ENCODE results near the gene PTPRD. TPM values are rescaled to one million over a fixed set of nuclear protein-coding genes. Genes with fewer than 3 reads are reported as not detected.

PTPRD gene
- total and polyA plus RNA-seq, 9 of the 15 experiments (the other 6 are each of a cell fraction or from before 2014, with no cell fraction given), result 0.11 TPM; not detected in 8

GRCh38 chr9:10538073-10538472, 74.7 kb downstream of the PTPRD start:
- BruUV-seq (replicated peaks), result no TSS peak
- no peak overlapping the region for H3K27ac ChIP-seq (ENCODE audit: extremely low read depth, low read depth, low read length)
- ChIA-PET CTCF (ENCODE audit: low intra/inter-chr PET ratio) (no interaction called here), POLR2A (no interaction called here)
- H3K9me3 ChIP-seq (replicated peaks; ENCODE audit: control insufficient read depth, insufficient read depth, low read depth, low read length), result no peaks in the 10 kb centered on the region
- H3K36me3 ChIP-seq (ENCODE audit: control insufficient read depth, insufficient read depth, low read length), result no peaks in the 10 kb centered on the region
- H3K4me1 ChIP-seq (replicated peaks in 1 of 2; ENCODE audit: control insufficient read depth in 2 of 2, insufficient read depth in 2 of 2, low read length in 2 of 2), result no peaks in the 10 kb centered on the region
- H3K27me3 ChIP-seq (ENCODE audit: control insufficient read depth in 2 of 2, insufficient read depth in 2 of 2, low read length in 2 of 2), result no peaks in the 10 kb centered on the region
- DNase-seq (ENCODE audit: extremely low read depth in 1 of 4, low spot score in 3 of 4), result no peak
- intact Hi-C loops (cut with micrococcal nuclease) (no loop called here), in situ Hi-C loops (cut with MboI) (no loop called here)
- WGBS (ENCODE audit: insufficient coverage, low coverage, missing lambda C conversion rate), result 5% methylated on average over 2 of the region's 2 CpGs
- H3K79me2 ChIP-seq (ENCODE audit: control insufficient read depth, insufficient read depth, low read length), result no peaks in the 10 kb centered on the region
- no peak overlapping the region for H2AFZ ChIP-seq (ENCODE audit: low read depth, low read length)
- H3K9ac ChIP-seq (ENCODE audit: insufficient read depth in 1 of 2, low read depth in 2 of 2, low read length in 2 of 2), result no peak overlapping the region
- no peaks in the 10 kb centered on the region for H4K20me1 ChIP-seq (replicated peaks; ENCODE audit: control insufficient read depth, insufficient read depth, low read length)
- no peak for FAIRE-seq
- no peaks in the 10 kb centered on the region for H3K9me1 ChIP-seq (ENCODE audit: control insufficient read depth, insufficient read depth, low read length)
- no peak overlapping the region for H3K4me3 ChIP-seq
- no peak overlapping the region for H3K4me2 ChIP-seq (ENCODE audit: insufficient read depth, low read length)
- no peak for ATAC-seq
- no peak for TF ChIP-seq CREM (IDR thresholded peaks at IDR 0.05; ENCODE audit: low read depth)
- TF ChIP-seq ZNF407 (IDR thresholded peaks at IDR 0.05; ENCODE audit: low read depth), result no peak
- no peak for TF ChIP-seq HDAC3 (IDR thresholded peaks at IDR 0.05; ENCODE audit: borderline replicate concordance, partially characterized antibody)
- TF ChIP-seq MBD2 (IDR thresholded peaks at IDR 0.05; ENCODE audit: borderline replicate concordance, low read depth), result no peak
- TF ChIP-seq EWSR1 (IDR thresholded peaks at IDR 0.05; ENCODE audit: borderline replicate concordance, low read depth, partially characterized antibody), result no peak
- no peak for TF ChIP-seq LEF1 (IDR thresholded peaks at IDR 0.05)
- TF ChIP-seq ZEB2 (IDR thresholded peaks at IDR 0.05), result no peak
- TF ChIP-seq RBM39 (optimal IDR thresholded peaks at IDR 0.05; ENCODE audit: low read depth, low read length), result no peak
- TF ChIP-seq ZFPM2 (CRISPR knock-in tag; IDR thresholded peaks at IDR 0.05), result no peak
- TF ChIP-seq, protein P1, sequence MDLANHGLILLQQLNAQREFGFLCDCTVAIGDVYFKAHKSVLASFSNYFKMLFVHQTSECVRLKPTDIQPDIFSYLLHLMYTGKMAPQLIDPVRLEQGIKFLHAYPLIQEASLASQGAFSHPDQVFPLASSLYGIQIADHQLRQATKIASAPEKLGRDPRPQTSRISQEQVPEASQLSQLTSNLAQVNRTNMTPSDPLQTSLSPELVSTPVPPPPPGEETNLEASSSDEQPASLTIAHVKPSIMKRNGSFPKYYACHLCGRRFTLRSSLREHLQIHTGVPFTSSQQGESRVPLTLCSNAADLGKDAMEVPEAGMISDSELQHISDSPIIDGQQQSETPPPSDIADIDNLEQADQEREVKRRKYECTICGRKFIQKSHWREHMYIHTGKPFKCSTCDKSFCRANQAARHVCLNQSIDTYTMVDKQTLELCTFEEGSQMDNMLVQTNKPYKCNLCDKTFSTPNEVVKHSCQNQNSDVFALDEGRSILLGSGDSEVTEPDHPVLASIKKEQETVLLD (IDR thresholded peaks at IDR 0.05), result no peak
- TF ChIP-seq POLR3A (IDR thresholded peaks at IDR 0.05; ENCODE audit: borderline replicate concordance, extremely low read depth, insufficient read depth, insufficient read length), result no peak
- no peak for TF ChIP-seq MTA2 (IDR thresholded peaks at IDR 0.05; ENCODE audit: low read depth)
- no peak for TF ChIP-seq CSDE1 (IDR thresholded peaks at IDR 0.05)
- no peak for TF ChIP-seq SRSF3 (IDR thresholded peaks at IDR 0.05; ENCODE audit: insufficient read depth, low read length)
- TF ChIP-seq ZBTB8A (IDR thresholded peaks at IDR 0.05; ENCODE audit: partially characterized antibody), result no peak
- TF ChIP-seq NFRKB (IDR thresholded peaks at IDR 0.05; ENCODE audit: low read depth), result no peak
